ENCODE results near the gene EGFLAM. TPM values are rescaled to one million over a fixed set of nuclear protein-coding genes. Genes with fewer than 3 reads are reported as not detected.
A peak's percentile ranks its signal among the peaks of the same experiment; 100 is the strongest.

The EGFLAM gene
- total and polyA plus RNA-seq, 9 donors, result 29.3 to 40.1 (median 36.5) TPM

DNA sequence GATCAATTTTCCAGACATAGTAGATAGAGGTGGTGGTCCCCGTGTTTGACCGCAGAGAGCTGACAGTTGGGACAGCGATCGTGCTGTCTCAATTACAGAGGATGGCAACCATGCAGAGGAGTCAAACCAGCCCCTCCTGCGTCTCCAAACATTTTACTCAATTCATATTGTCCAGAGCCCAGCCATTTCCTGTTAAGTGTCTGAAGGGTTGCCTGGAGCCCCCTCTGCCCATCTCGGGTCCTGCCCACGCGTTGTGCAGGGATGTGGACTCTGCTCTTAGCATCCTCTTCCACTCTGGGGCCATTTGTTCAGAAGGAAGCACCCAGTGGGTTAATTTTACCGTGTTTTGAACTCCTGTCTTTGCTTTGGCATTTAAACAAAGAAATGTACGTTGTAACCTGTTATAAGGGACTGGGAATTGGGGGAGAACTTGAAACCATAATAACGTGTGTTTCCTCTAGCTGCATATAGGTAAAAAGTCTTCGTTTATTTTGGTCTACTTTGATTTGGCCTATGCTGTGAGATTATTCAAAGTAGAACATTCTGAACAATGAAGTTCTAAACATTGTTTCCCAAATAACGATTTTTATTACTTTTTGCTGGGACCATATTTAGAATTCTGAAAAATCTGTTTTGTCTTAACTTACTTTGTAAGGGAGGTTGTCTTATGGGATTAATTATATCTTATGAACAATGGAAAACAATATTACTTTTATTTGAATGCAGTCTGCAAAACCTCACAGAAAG, 876 bp downstream of the EGFLAM start:
- H3K9me3 ChIP-seq (replicated peaks; ENCODE audit: control insufficient read depth, low read depth, low read length), result no peaks in the 10 kb centered on the region
- H3K4me1 ChIP-seq (ENCODE audit: control insufficient read depth, insufficient read depth, low read length), result peaks cover 21% of the 10 kb centered on the region
- H3K4me3 ChIP-seq (ENCODE audit: low read length), result peak overlapping the region; percentile 59
- peaks cover 53% of the 10 kb centered on the region for H3K27me3 ChIP-seq (ENCODE audit: control insufficient read depth, insufficient read depth, low read length)
- peak overlapping the region; percentile 55 for H3K27ac ChIP-seq (ENCODE audit: low read length)
- no peaks in the 10 kb centered on the region for H3K36me3 ChIP-seq (ENCODE audit: control insufficient read depth, insufficient read depth, low read length)
- peak; percentile 24 for DNase-seq
- 5% methylated on average over 8 of the region's 13 CpGs for WGBS (ENCODE audit: insufficient coverage)

DNA sequence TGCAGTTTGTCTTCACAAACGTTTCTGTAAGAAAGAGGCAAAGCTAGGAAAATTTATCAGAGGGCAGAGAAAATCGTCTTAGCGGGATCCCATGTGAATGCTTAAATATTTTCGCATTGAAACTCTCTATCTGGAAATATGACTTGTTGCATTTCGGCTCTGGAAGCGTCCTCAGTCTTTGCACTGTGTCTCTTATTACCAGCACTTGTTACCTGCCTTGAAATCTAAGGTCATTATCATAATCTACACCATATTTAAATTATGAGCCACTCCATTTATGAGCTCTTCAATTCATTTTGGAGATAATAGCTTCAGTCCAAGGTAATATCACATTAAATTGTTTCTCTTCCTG, 1.4 kb downstream of the EGFLAM start:
- DNase-seq, result no peak
- Histone ChIP-seq H3K27ac (ENCODE audit: low read length) (no peak overlapping the region), H3K9me3 (replicated peaks; ENCODE audit: control insufficient read depth, low read depth, low read length) (no peaks in the 10 kb centered on the region), H3K4me3 (ENCODE audit: low read length) (peak overlapping the region; percentile 59), H3K36me3 (ENCODE audit: control insufficient read depth, insufficient read depth, low read length) (no peaks in the 10 kb centered on the region), H3K4me1 (ENCODE audit: control insufficient read depth, insufficient read depth, low read length) (peaks cover 21% of the 10 kb centered on the region), H3K27me3 (ENCODE audit: control insufficient read depth, insufficient read depth, low read length) (peaks cover 55% of the 10 kb centered on the region)
- WGBS (ENCODE audit: insufficient coverage), result 38% methylated on average over 4 of the region's 6 CpGs

DNA sequence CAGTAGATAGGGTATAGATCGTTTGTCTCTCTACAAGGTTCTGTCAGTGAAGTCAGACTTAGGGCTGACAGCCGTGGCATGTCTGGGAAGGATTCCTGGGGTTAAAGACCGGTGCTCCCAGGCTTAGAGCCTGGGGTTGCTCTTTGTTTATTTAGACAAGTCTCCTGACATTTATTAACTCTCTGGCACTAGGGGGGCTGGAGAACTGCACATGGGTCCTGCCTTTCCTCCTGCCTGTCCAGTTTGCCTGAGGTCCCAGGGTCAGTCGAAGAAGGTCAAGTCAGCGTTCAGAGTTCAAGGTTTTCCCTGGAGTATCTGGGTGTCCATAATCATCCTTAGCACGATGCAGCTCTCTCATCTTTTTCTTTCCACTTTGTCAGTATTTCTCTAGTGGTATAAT, 5.6 kb downstream of the EGFLAM start:
- no peaks in the 10 kb centered on the region for H3K9me3 ChIP-seq (replicated peaks; ENCODE audit: control insufficient read depth, low read depth, low read length)
- DNase-seq, result no peak
- 10% methylated on average over 2 of the region's 6 CpGs for WGBS (ENCODE audit: insufficient coverage)
- H3K27me3 ChIP-seq (ENCODE audit: control insufficient read depth, insufficient read depth, low read length), result peaks cover 23% of the 10 kb centered on the region
- no peaks in the 10 kb centered on the region for H3K36me3 ChIP-seq (ENCODE audit: control insufficient read depth, insufficient read depth, low read length)
- no peak overlapping the region for H3K4me3 ChIP-seq (ENCODE audit: low read length)
- H3K27ac ChIP-seq (ENCODE audit: low read length), result no peak overlapping the region
- peaks cover 2% of the 10 kb centered on the region for H3K4me1 ChIP-seq (ENCODE audit: control insufficient read depth, insufficient read depth, low read length)

DNA sequence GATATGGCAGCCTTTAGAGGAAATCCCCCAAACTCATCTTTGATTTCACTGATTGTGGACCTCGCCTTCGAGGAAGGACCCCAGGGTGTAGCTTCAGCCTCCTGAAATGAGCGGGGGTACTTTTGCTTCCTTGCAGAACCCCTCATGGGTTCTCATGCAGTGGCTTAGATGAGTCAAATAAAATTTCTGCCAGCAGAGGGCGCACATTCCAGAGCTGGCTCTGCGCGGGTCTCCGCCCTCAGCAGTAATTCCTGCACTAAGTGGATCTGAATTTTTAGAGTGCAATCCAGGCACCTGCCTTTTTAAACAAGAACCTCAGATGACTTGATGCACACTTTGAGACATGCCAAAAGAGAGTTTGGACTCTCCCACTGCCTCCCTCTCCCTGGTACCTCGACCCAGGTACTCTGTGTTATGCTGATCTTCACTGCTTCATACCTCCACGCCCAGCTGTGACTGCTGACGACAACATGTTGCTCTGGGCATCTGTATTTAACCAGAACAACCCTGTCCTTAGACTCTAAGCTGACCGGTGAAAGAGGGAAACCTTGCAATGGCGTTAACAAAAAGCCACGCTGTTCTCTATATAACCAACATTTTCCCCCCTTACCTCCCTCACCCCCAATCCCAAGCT, 7.3 kb downstream of the EGFLAM start:
- Histone ChIP-seq H3K27ac (ENCODE audit: low read length) (no peak overlapping the region), H3K27me3 (ENCODE audit: control insufficient read depth, insufficient read depth, low read length) (peaks cover 17% of the 10 kb centered on the region)

DNA sequence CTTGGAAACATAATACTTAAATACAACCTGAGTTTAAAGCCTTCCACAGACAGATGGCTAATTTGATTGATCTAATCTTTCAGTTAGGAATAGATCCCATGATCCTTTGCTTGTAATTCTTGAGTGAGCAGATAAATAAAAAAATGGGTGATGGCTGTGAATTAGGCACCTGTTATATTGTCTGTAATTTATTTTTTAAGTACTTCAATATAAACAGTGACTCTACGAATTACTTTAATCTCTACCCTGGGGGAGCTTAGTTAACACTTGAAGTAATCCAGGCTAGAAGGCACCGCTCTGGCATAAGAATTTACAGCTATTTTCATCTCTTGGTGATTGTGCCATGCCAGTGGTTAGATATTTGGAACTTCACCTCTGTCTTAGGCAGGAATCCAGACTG, 9.0 kb downstream of the EGFLAM start:
- peaks cover 5% of the 10 kb centered on the region for H3K27me3 ChIP-seq (ENCODE audit: control insufficient read depth, insufficient read depth, low read length)
- H3K36me3 ChIP-seq (ENCODE audit: control insufficient read depth, insufficient read depth, low read length), result no peaks in the 10 kb centered on the region
- WGBS (ENCODE audit: insufficient coverage), result no CpG with 5 or more reads among the region's 2 CpGs

More for the DNA sequence above, 7.3 kb downstream of the EGFLAM start:
- 38% methylated on average over 10 of the region's 13 CpGs for WGBS (ENCODE audit: insufficient coverage)
- Histone ChIP-seq H3K4me1 (ENCODE audit: control insufficient read depth, insufficient read depth, low read length) (no peaks in the 10 kb centered on the region), H3K9me3 (replicated peaks; ENCODE audit: control insufficient read depth, low read depth, low read length) (no peaks in the 10 kb centered on the region), H3K36me3 (ENCODE audit: control insufficient read depth, insufficient read depth, low read length) (no peaks in the 10 kb centered on the region), H3K4me3 (ENCODE audit: low read length) (no peak overlapping the region)
- DNase-seq, result peak; percentile 69

DNA sequence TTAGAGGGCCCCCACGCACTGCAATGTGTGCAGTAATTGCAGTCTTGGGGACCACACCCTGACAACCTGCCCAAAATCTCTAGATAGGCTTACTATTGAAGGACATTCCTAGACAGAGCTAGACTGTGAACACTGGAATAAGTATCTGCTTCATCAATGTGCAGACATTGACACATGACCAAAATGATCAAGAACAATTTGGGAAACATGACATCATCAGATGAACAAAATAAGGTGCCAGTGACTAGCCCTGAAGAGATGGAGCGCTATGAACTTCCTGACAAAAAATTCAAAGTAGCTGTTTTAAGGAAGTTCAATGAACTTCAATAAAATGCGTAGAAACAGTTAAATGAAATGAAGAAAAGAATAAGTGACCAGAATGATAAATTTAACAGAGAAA, 15.3 kb downstream of the EGFLAM start:
- no CpG with 5 or more reads among the region's 3 CpGs for WGBS (ENCODE audit: insufficient coverage)
- Histone ChIP-seq H3K27me3 (ENCODE audit: control insufficient read depth, insufficient read depth, low read length) (no peaks in the 10 kb centered on the region), H3K27ac (ENCODE audit: low read length) (no peak overlapping the region), H3K9me3 (replicated peaks; ENCODE audit: control insufficient read depth, low read depth, low read length) (peaks cover 16% of the 10 kb centered on the region), H3K4me3 (ENCODE audit: low read length) (no peak overlapping the region), H3K4me1 (ENCODE audit: control insufficient read depth, insufficient read depth, low read length) (no peaks in the 10 kb centered on the region), H3K36me3 (ENCODE audit: control insufficient read depth, insufficient read depth, low read length) (no peaks in the 10 kb centered on the region)
- no peak for DNase-seq

More for the DNA sequence above, 9.0 kb downstream of the EGFLAM start:
- Histone ChIP-seq H3K27ac (ENCODE audit: low read length) (no peak overlapping the region), H3K9me3 (replicated peaks; ENCODE audit: control insufficient read depth, low read depth, low read length) (no peaks in the 10 kb centered on the region), H3K4me3 (ENCODE audit: low read length) (no peak overlapping the region), H3K4me1 (ENCODE audit: control insufficient read depth, insufficient read depth, low read length) (no peaks in the 10 kb centered on the region)
- DNase-seq, result no peak

DNA sequence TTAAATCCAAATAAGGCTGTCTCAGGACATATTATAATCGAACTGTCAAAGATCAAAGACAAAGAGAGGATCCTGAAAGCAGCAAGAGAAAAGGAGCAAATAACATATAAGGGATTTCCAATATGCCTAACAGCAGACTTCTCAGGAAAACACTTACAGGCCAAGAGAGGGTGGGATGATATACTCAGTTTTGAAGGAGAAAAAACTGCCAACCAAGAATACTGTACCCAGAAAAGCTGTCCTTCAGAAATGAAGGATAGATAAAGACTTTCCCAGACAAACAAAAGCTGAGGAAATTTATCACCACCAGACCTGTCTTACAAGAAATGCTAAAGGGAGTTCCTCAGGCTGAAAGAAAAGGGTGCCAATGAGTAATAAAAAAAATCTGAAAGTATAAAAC, 16.0 kb downstream of the EGFLAM start:
- no peak for DNase-seq
- no peak overlapping the region for H3K4me3 ChIP-seq (ENCODE audit: low read length)
- no peak overlapping the region for H3K27ac ChIP-seq (ENCODE audit: low read length)
- no peaks in the 10 kb centered on the region for H3K27me3 ChIP-seq (ENCODE audit: control insufficient read depth, insufficient read depth, low read length)
- peaks cover 16% of the 10 kb centered on the region for H3K9me3 ChIP-seq (replicated peaks; ENCODE audit: control insufficient read depth, low read depth, low read length)
- H3K36me3 ChIP-seq (ENCODE audit: control insufficient read depth, insufficient read depth, low read length), result no peaks in the 10 kb centered on the region
- H3K4me1 ChIP-seq (ENCODE audit: control insufficient read depth, insufficient read depth, low read length), result no peaks in the 10 kb centered on the region
- WGBS (ENCODE audit: insufficient coverage), result no CpG with 5 or more reads among the region's 1 CpG

DNA sequence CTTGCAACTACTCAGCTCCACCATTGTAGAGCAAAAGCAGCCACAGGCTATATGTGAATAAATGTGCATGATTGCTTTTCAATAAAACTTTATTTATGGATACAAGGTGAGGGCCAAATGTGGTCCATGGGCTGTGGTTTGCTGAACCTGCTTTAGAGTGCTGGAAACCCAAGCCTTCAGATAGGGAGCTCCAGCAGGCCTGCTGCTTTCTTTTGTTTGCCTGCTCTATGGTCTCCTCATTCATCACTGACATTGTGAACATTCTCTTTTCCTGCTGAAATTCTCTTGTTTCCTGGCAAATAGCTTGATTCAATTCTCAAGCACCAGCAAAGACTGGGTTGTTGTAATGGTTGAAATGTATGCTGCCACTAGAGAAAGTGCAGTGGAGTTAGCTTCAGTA, 26.0 kb downstream of the EGFLAM start:
- Histone ChIP-seq H3K4me3 (ENCODE audit: low read length) (no peak overlapping the region), H3K27me3 (ENCODE audit: control insufficient read depth, insufficient read depth, low read length) (no peaks in the 10 kb centered on the region), H3K9me3 (replicated peaks; ENCODE audit: control insufficient read depth, low read depth, low read length) (no peaks in the 10 kb centered on the region), H3K36me3 (ENCODE audit: control insufficient read depth, insufficient read depth, low read length) (no peaks in the 10 kb centered on the region), H3K27ac (ENCODE audit: low read length) (no peak overlapping the region), H3K4me1 (ENCODE audit: control insufficient read depth, insufficient read depth, low read length) (no peaks in the 10 kb centered on the region)
- DNase-seq, result no peak

DNA sequence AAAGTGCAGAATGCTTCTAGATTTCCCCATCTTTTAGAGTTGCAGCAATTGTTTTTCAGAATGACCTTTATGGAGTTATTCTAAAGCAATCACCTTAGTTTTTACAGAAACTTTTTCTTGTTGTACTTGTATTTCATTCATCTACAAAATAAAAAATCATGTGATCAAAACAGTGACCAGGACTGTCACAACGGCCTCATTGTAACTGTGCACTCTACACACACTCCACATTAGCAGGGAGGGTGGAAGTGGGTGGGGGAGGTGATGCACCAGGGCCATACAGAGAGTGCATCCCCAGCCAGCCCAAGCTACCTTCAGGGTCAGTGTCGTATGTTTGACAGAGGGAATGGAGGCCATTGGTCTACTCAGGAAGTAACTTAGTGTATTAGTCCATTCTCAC, 26.9 kb downstream of the EGFLAM start:
- H3K4me1 ChIP-seq (ENCODE audit: control insufficient read depth, insufficient read depth, low read length), result no peaks in the 10 kb centered on the region
- no peak for DNase-seq
- H3K36me3 ChIP-seq (ENCODE audit: control insufficient read depth, insufficient read depth, low read length), result no peaks in the 10 kb centered on the region
- WGBS (ENCODE audit: insufficient coverage), result no CpG with 5 or more reads among the region's 2 CpGs
- no peak overlapping the region for H3K27ac ChIP-seq (ENCODE audit: low read length)
- no peaks in the 10 kb centered on the region for H3K9me3 ChIP-seq (replicated peaks; ENCODE audit: control insufficient read depth, low read depth, low read length)
- no peak overlapping the region for H3K4me3 ChIP-seq (ENCODE audit: low read length)
- no peaks in the 10 kb centered on the region for H3K27me3 ChIP-seq (ENCODE audit: control insufficient read depth, insufficient read depth, low read length)

DNA sequence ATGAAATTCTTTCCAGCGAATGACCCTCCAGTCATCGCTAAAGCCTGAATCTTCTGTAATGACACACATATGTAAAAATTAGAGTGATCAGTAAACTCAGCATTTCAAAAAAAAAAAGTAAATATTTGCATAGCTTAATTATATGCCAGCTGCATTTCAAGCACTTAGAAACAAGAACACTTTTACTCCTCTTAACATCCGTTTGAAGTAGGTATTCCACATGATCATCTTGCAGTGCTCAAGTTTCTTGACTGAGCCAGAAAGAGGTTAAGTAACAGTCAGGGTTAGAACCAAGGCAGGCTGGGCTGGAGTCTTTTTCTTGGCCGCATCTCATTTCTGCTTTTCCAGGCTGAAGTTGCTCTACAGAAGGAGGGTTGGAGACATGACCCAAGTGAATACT, 27.6 kb downstream of the EGFLAM start:
- Histone ChIP-seq H3K9me3 (replicated peaks; ENCODE audit: control insufficient read depth, low read depth, low read length) (no peaks in the 10 kb centered on the region), H3K4me3 (ENCODE audit: low read length) (no peak overlapping the region), H3K27ac (ENCODE audit: low read length) (no peak overlapping the region), H3K27me3 (ENCODE audit: control insufficient read depth, insufficient read depth, low read length) (no peaks in the 10 kb centered on the region), H3K4me1 (ENCODE audit: control insufficient read depth, insufficient read depth, low read length) (no peaks in the 10 kb centered on the region), H3K36me3 (ENCODE audit: control insufficient read depth, insufficient read depth, low read length) (no peaks in the 10 kb centered on the region)
- DNase-seq, result no peak
- no CpG with 5 or more reads among the region's 4 CpGs for WGBS (ENCODE audit: insufficient coverage)
